Measurements from ENCODE around the gene ACOT8. TPM values are rescaled to one million over a fixed set of nuclear protein-coding genes. Genes with fewer than 3 reads are reported as not detected.

ACOT8 gene
- total RNA-seq, 1 donor from 2014 or later: 32.1 TPM

DNA sequence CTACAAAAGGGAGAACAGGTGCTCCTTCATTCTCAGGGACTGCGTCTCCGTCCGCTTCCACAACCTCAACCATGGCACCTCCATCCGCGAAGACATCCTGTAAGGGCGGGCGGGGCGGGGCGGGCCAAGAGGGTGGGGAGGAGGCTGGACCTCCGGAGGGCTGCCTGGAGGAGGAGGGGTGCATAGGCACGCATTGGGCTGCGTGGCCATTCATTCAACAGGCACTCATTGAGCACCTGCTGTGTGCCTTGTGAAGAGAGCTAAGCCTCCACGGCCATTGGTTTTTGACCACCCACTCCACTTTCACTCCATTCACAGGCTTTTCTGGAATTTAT lies 657 bp upstream of the ACOT8 start:
- TF ChIP-seq, protein P1, sequence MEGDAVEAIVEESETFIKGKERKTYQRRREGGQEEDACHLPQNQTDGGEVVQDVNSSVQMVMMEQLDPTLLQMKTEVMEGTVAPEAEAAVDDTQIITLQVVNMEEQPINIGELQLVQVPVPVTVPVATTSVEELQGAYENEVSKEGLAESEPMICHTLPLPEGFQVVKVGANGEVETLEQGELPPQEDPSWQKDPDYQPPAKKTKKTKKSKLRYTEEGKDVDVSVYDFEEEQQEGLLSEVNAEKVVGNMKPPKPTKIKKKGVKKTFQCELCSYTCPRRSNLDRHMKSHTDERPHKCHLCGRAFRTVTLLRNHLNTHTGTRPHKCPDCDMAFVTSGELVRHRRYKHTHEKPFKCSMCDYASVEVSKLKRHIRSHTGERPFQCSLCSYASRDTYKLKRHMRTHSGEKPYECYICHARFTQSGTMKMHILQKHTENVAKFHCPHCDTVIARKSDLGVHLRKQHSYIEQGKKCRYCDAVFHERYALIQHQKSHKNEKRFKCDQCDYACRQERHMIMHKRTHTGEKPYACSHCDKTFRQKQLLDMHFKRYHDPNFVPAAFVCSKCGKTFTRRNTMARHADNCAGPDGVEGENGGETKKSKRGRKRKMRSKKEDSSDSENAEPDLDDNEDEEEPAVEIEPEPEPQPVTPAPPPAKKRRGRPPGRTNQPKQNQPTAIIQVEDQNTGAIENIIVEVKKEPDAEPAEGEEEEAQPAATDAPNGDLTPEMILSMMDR (IDR thresholded peaks at IDR 0.05; ENCODE audit: borderline replicate concordance): no peak
- H3K4me1 ChIP-seq: peaks cover 44% of the 10 kb centered on the region
- intact Hi-C loops (cut with micrococcal nuclease): no loop called here

DNA sequence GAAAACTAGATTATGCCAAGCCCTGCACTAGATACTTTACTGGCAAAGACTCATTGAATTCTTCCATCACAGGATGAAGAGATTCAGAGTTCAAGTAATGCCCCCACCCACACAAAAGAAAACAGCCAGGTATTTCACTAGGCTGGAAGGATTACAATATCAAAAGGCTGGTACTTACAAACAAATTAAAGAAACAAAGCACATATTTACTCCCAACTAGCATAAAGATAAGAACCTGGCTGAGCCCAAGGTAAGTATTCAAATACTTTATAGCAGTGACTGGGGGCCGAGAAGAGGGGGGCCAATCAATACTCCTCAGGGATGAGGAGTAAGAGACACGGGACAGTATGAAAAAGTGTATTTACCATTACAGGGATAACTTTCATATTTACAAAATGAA lies 3.7 kb downstream of the ACOT8 start:
- H3K4me3 ChIP-seq: no peak overlapping the region
- no peaks in the 10 kb centered on the region for H3K9me3 ChIP-seq (replicated peaks)
- no peaks in the 10 kb centered on the region for H3K27me3 ChIP-seq (ENCODE audit: low read depth)
- no peak for DNase-seq
- H3K36me3 ChIP-seq: peaks cover 36% of the 10 kb centered on the region
- no peak overlapping the region for H3K27ac ChIP-seq (replicated peaks)
- intact Hi-C loops (cut with micrococcal nuclease): no loop called here
- TF ChIP-seq, protein P1 (IDR thresholded peaks at IDR 0.05; ENCODE audit: borderline replicate concordance): no peak
- H3K4me1 ChIP-seq: peaks cover 51% of the 10 kb centered on the region

More for the DNA sequence above, 657 bp upstream of the ACOT8 start:
- Histone ChIP-seq H3K27me3 (ENCODE audit: low read depth) (no peaks in the 10 kb centered on the region), H3K9me3 (replicated peaks) (no peaks in the 10 kb centered on the region), H3K36me3 (peaks cover 19% of the 10 kb centered on the region), H3K4me3 (peak overlapping the region; percentile 98), H3K27ac (replicated peaks) (peak overlapping the region; percentile 92)
- no peak for DNase-seq

DNA sequence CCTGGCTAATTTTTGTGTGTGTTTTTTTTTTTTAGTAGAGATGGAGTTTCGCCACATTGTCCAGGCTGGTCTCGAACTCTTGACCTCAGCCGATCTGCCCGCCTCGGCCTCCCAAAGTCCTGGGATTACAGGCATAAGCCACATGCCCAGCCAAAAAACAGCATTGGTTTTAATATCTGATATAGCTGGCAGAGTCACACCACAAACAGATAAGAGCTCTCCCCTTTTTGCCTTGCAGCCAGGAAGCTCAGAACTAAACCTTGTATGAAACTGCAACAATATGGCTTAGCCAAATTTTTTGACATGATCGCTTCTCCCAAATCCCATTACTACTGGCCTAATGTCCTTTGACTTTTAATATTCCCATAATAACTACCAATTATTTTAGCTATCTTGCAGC lies 4.9 kb downstream of the ACOT8 start:
- no peak for DNase-seq
- Histone ChIP-seq H3K4me3 (no peak overlapping the region), H3K27me3 (ENCODE audit: low read depth) (no peaks in the 10 kb centered on the region), H3K9me3 (replicated peaks) (no peaks in the 10 kb centered on the region), H3K27ac (replicated peaks) (no peak overlapping the region), H3K36me3 (peaks cover 45% of the 10 kb centered on the region), H3K4me1 (peaks cover 40% of the 10 kb centered on the region)
- intact Hi-C loops (cut with micrococcal nuclease): no loop called here
- TF ChIP-seq, protein P1 (IDR thresholded peaks at IDR 0.05; ENCODE audit: borderline replicate concordance): no peak

DNA sequence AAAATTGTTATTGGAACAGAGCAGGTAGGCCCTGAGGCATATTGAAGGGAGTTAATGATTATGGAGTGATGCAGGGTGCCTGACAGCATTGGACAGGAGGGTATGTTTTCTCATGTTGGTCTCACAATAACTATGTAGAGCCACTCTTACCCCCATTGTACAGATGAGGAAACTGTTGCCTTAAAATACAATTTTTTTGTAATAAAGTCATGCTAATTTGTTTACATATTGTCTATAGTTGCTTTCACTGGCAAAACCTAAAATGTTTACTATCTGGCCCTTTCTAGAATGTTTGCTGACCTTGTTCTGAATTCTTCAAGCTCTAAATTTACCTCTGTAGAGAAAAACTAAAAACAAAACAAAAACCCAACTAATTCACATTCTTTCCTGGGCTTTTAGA lies 5.7 kb downstream of the ACOT8 start:
- intact Hi-C loops (cut with micrococcal nuclease): no loop called here
- H3K4me1 ChIP-seq: peaks cover 34% of the 10 kb centered on the region
- no peaks in the 10 kb centered on the region for H3K27me3 ChIP-seq (ENCODE audit: low read depth)
- TF ChIP-seq, protein P1 (IDR thresholded peaks at IDR 0.05; ENCODE audit: borderline replicate concordance): no peak
- DNase-seq: no peak
- no peak overlapping the region for H3K4me3 ChIP-seq
- peak overlapping the region; percentile 27 for H3K27ac ChIP-seq (replicated peaks)
- H3K36me3 ChIP-seq: peaks cover 54% of the 10 kb centered on the region
- H3K9me3 ChIP-seq (replicated peaks): no peaks in the 10 kb centered on the region

DNA sequence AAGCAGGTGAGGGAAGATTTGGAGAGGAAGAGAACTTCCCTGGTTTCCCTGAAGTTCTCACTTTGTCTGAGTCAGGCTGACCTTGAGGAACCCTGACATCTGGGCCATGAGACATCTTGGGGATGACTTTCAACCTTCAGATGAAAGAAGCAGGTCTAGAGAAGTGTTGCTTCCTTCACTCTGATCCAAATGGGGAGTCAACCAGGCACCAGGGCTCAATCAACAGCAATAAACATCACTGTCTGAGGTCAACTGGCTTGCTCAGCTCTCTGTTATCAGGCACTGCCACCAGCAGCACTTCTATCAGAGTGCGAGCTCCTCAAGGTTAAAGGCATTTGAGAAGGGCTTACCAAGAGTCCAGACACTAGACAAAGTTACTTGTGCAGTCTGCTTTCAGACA lies 6.3 kb downstream of the ACOT8 start:
- H3K27me3 ChIP-seq (ENCODE audit: low read depth): no peaks in the 10 kb centered on the region
- H3K4me3 ChIP-seq: no peak overlapping the region
- H3K27ac ChIP-seq (replicated peaks): peak overlapping the region; percentile 27
- H3K9me3 ChIP-seq (replicated peaks): no peaks in the 10 kb centered on the region
- TF ChIP-seq, protein P1 (IDR thresholded peaks at IDR 0.05; ENCODE audit: borderline replicate concordance): no peak
- peaks cover 57% of the 10 kb centered on the region for H3K36me3 ChIP-seq
- no peak for DNase-seq
- intact Hi-C loops (cut with micrococcal nuclease): no loop called here
- peaks cover 28% of the 10 kb centered on the region for H3K4me1 ChIP-seq

DNA sequence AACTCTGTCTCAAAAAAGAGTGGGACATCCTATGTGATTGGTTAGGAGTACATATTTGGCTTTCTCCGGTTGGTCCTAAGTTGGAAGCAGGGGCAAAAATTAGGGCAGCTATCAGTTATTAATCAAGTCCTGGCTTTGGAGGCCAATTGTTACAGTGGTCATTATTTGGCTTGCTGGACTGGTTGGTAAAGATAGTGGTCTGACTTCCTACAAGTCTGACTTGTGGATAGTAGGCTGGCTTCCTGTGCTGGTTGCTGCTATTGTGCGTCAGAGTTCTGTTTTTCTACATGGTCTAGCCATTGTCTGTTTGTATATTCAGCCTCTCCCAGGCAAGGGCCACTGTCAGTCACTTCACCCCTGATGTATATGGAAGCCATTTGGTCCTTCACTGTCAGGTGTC lies 7.0 kb downstream of the ACOT8 start:
- Histone ChIP-seq H3K4me1 (peaks cover 21% of the 10 kb centered on the region), H3K4me3 (no peak overlapping the region), H3K9me3 (replicated peaks) (no peaks in the 10 kb centered on the region), H3K36me3 (peaks cover 64% of the 10 kb centered on the region), H3K27me3 (ENCODE audit: low read depth) (no peaks in the 10 kb centered on the region), H3K27ac (replicated peaks) (no peak overlapping the region)
- TF ChIP-seq, protein P1 (IDR thresholded peaks at IDR 0.05; ENCODE audit: borderline replicate concordance): no peak
- intact Hi-C loops (cut with micrococcal nuclease): no loop called here
- DNase-seq: no peak
